DOHH2 (cell line): Measurements from ENCODE around the gene SPDYC.

Experiments
- H3F3A ChIP-seq: fragments of 200-600 bp; sonication (generic), shearing (Covaris generic); 2 replicates; pipeline ENCODE4 v1.6.0; 2016; ENCODE audit warnings: antibody characterized with exemption, mild to moderate bottlenecking; ENCODE audit not compliant: control insufficient read depth, insufficient read depth
- H3K27ac ChIP-seq: fragments of 200-600 bp; sonication (generic); 2 replicates; pipeline ENCODE4 v1.5.1; 2014; ENCODE audit warnings: low read depth, mild to moderate bottlenecking, low read length, moderate library complexity
- H3K27me3 ChIP-seq: fragments of 200-600 bp; sonication (generic); 2 replicates; pipeline ENCODE4 v1.6.1; 2014; ENCODE audit warnings: mild to moderate bottlenecking, low read length, mixed read lengths; ENCODE audit not compliant: control insufficient read depth
- H3K36me3 ChIP-seq: fragments of 200-600 bp; sonication (generic); 2 replicates; pipeline ENCODE4 v1.6.1; 2014; ENCODE audit warnings: mild to moderate bottlenecking, low read length, moderate library complexity, mixed read lengths; ENCODE audit not compliant: control insufficient read depth
- H3K4me1 ChIP-seq: fragments of 200-600 bp; sonication (generic); 2 replicates; pipeline ENCODE4 v1.6.1; 2014; ENCODE audit warnings: mild to moderate bottlenecking, low read length, mixed read lengths; ENCODE audit not compliant: control insufficient read depth
- H3K4me2 ChIP-seq: fragments of 200-600 bp; sonication (generic); 2 replicates; pipeline ENCODE4 v1.6.0; 2014; ENCODE audit warnings: mild to moderate bottlenecking, low read length, moderate library complexity
- H3K4me3 ChIP-seq: fragments of 200-600 bp; sonication (generic); 2 replicates; pipeline ENCODE4 v1.5.1; 2014; ENCODE audit warnings: mild to moderate bottlenecking, low read length, mixed read lengths
- H3K79me2 ChIP-seq: fragments of 200-600 bp; sonication (generic); 2 replicates; pipeline ENCODE4 v1.6.1; 2014; ENCODE audit warnings: mild to moderate bottlenecking, low read length, mixed read lengths; ENCODE audit not compliant: control insufficient read depth
- H3K9me2 ChIP-seq: fragments of 200-600 bp; sonication (generic); replicated peaks from 2 replicates; pipeline ENCODE4 v1.6.1; 2014; ENCODE audit warnings: mild to moderate bottlenecking, low read length, mixed read lengths; ENCODE audit not compliant: control insufficient read depth
- H3K9me3 ChIP-seq: fragments of 200-600 bp; sonication (generic); 2 replicates; pipeline ENCODE4 v1.6.1; 2014; ENCODE audit warnings: antibody characterized with exemption, low read length, mixed read lengths; ENCODE audit not compliant: control insufficient read depth, insufficient read depth
- H4K20me1 ChIP-seq: fragments of 200-600 bp; sonication (generic); 2 replicates; pipeline ENCODE4 v1.6.0; 2014; ENCODE audit warnings: low read depth, mild to moderate bottlenecking, antibody characterized with exemption, low read length, moderate library complexity; ENCODE audit not compliant: control insufficient read depth, insufficient read depth
- EZH2phosphoT487 ChIP-seq: fragments of 200-600 bp; sonication (generic); IDR thresholded peaks from 2 replicates; pipeline ENCODE4 v1.6.1; 2017; ENCODE audit warnings: borderline replicate concordance, mild to moderate bottlenecking, antibody characterized with exemption, low read length, moderate library complexity, mixed read lengths
- TF ChIP-seq, protein P1 (sequence below): fragments of 200-600 bp; sonication (generic); IDR thresholded peaks from one replicate; pipeline ENCODE4 v1.5.1; 2014; ENCODE audit warnings: antibody characterized with exemption, mild to moderate bottlenecking, low read depth, low read length; ENCODE audit not compliant: poor library complexity, severe bottlenecking

Gene SPDYC

DNA sequence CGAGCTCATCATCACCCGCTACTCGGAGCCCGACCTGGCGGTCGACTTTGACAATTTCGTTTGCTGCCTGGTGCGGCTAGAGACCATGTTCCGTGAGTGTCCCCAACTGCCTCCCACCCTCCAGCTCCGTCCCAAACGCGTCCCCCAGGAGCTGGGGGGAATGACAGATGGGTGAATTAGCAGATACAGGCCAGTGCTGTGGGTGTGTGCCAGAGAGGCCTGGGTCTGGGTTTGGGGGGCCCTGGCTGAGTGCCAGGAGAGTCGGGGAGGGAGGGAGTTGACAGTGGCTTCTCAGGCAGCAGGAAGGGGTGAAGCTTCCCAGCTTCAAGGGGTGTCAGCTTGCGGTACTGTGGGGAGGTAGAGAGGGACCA, 40.3 kb downstream of the SPDYC start:
- no peaks in the 10 kb centered on the region for H3K27me3 ChIP-seq
- no peaks in the 10 kb centered on the region for H3K79me2 ChIP-seq
- no peak for TF ChIP-seq EZH2phosphoT487
- TF ChIP-seq, protein P1, sequence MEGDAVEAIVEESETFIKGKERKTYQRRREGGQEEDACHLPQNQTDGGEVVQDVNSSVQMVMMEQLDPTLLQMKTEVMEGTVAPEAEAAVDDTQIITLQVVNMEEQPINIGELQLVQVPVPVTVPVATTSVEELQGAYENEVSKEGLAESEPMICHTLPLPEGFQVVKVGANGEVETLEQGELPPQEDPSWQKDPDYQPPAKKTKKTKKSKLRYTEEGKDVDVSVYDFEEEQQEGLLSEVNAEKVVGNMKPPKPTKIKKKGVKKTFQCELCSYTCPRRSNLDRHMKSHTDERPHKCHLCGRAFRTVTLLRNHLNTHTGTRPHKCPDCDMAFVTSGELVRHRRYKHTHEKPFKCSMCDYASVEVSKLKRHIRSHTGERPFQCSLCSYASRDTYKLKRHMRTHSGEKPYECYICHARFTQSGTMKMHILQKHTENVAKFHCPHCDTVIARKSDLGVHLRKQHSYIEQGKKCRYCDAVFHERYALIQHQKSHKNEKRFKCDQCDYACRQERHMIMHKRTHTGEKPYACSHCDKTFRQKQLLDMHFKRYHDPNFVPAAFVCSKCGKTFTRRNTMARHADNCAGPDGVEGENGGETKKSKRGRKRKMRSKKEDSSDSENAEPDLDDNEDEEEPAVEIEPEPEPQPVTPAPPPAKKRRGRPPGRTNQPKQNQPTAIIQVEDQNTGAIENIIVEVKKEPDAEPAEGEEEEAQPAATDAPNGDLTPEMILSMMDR: no peak
- H4K20me1 ChIP-seq: no peaks in the 10 kb centered on the region
- H3K9me2 ChIP-seq: no peaks in the 10 kb centered on the region
- no peak overlapping the region for H3K27ac ChIP-seq
- no peaks in the 10 kb centered on the region for H3K9me3 ChIP-seq
- no peaks in the 10 kb centered on the region for H3F3A ChIP-seq
- peaks cover 42% of the 10 kb centered on the region for H3K36me3 ChIP-seq
- no peak overlapping the region for H3K4me2 ChIP-seq
- peaks cover 15% of the 10 kb centered on the region for H3K4me1 ChIP-seq
- no peak overlapping the region for H3K4me3 ChIP-seq

DNA sequence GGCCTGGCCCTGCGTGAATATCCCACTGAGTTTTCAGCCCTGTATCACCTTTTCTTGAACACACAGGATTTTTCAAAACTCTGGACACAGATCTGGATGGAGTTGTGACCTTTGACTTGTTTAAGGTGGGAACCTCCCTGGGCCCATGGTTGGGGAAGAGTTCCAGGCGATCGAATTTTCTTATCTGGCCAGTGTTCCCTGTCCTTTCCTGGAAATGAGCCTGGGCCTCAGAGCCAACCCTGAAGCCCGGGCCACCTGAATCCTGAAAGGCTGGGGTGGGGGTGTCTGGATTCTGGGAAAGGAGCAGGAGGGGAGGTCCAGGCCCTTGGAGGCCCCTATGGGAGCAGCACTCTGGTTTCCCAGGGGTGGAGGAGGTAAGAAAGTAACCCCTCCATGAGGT, 40.7 kb downstream of the SPDYC start:
- TF ChIP-seq EZH2phosphoT487: no peak
- TF ChIP-seq, protein P1: no peak
- Histone ChIP-seq H3K4me2 (no peak overlapping the region), H3K27me3 (no peaks in the 10 kb centered on the region), H4K20me1 (no peaks in the 10 kb centered on the region), H3F3A (no peaks in the 10 kb centered on the region), H3K79me2 (no peaks in the 10 kb centered on the region), H3K4me1 (peaks cover 15% of the 10 kb centered on the region), H3K27ac (no peak overlapping the region), H3K9me2 (no peaks in the 10 kb centered on the region), H3K9me3 (no peaks in the 10 kb centered on the region), H3K36me3 (peaks cover 38% of the 10 kb centered on the region), H3K4me3 (no peak overlapping the region)

DNA sequence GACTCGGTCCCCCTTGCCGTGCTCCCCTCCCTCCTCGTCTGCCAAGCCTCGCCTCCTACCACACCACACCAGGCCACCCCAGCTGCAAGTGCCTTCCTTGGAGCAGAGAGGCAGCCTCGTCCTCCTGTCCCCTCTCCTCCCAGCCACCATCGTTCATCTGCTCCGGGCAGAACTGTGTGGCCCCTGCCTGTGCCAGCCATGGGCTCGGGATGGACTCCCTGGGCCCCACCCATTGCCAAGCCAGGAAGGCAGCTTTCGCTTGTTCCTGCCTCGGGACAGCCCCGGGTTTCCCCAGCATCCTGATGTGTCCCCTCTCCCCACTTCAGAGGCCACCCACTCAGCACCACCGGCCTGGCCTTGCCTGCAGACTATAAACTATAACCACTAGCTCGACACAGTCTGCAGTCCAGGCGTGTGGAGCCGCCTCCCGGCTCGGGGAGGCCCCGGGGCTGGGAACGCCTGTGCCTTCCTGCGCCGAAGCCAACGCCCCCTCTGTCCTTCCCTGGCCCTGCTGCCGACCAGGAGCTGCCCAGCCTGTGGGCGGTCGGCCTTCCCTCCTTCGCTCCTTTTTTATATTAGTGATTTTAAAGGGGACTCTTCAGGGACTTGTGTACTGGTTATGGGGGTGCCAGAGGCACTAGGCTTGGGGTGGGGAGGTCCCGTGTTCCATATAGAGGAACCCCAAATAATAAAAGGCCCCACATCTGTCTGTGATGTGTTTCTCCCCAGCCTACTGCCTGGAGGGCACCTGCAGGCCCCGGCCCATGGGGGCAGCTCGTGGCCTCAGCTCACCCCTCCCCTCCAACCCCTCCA, 41.5 kb downstream of the SPDYC start:
- Histone ChIP-seq H3K9me3 (no peaks in the 10 kb centered on the region), H3K4me3 (no peak overlapping the region), H3K36me3 (peaks cover 31% of the 10 kb centered on the region), H3K79me2 (no peaks in the 10 kb centered on the region), H3K9me2 (no peaks in the 10 kb centered on the region), H4K20me1 (no peaks in the 10 kb centered on the region), H3K27ac (no peak overlapping the region), H3K27me3 (no peaks in the 10 kb centered on the region), H3K4me1 (peaks cover 15% of the 10 kb centered on the region), H3K4me2 (no peak overlapping the region), H3F3A (no peaks in the 10 kb centered on the region)
- TF ChIP-seq, protein P1: no peak
- no peak for TF ChIP-seq EZH2phosphoT487
